NCI-H446 treated with DMSO at 0.1 percent for 48 hours (cell line): ENCODE measurements around the gene LENG9.
"Not testable (repeated sequence)": the region's sequence is repeated elsewhere in the genome, so short reads cannot be mapped to it uniquely, and the experiment has no call there.

ENCODE experiments used
- DNase-seq: peaks from one replicate; lab custom pipeline; 2025; lab: John Stamatoyannopoulos, UW

Gene LENG9

GRCh38 chr19:54459282-54460229 is 4.0 kb downstream of the LENG9 start:
- DNase-seq = no peak

- DNase-seq = no peak
These were observed 4.8 kb downstream of the LENG9 start for GRCh38 chr19:54458648-54459281.

DNA sequence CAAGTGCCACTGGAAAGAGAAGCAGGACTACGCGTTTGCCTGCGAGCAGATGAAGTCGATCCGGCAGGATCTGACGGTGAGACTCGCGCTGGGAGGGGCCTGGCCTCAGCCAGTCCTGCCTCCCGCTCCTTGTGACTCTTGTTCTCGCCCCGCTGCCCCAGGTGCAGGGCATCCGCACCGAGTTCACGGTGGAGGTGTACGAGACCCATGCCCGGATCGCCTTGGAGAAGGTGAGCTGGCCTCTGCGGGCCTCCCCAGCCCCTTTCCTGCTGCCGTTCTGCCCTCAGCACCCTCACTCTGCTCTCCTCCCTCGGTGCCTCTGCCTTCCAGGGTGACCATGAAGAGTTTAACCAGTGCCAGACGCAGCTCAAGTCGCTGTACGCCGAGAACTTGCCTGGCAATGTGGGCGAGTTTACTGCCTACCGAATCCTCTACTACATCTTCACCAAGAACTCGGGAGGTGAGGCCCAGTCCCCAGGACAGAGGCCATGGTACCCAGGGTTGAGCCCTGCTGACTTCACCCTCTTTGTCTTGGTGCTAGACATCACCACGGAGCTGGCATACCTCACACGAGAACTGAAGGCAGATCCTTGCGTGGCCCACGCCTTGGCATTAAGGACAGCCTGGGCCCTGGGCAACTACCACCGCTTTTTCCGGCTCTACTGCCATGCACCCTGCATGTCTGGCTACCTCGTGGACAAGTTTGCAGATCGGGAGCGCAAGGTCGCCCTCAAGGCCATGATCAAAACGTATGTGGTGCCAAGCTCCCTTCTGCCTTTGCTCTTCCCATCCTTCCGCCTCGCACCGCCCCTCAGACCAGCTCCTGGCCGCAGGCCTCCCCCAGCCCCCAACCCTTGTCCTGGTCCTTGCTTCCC is 5.6 kb downstream of the LENG9 start:
- no peak for DNase-seq

GRCh38 chr19:54456423-54457373 is 6.9 kb downstream of the LENG9 start:
- no peak for DNase-seq

DNA sequence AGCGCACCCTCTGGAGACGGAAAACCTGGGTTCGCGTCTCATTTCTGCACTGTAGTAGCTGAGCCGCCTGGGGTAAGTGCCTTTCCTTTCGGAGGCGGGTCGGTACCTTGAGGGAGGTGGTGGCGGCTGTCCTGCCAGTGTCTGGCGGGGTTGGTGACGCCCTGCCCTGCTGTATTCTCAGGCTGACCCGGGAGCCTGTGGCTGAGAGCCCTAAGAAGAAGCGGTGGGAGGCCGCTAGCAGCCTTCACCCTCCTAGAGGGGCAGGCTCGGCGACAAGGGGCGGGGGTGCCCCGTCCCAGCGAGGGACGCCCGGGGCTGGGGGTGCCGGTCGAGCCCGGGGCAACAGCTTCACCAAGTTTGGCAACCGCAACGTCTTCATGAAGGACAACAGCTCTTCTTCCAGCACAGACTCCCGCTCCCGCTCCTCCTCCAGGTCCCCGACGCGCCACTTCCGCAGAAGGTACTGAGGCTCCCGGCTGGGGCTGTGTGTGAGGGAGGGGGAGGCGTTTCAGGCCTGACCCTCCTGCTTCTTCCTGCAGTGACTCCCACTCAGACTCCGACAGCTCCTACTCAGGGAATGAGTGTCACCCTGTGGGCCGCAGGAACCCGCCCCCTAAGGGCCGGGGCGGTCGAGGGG is 7.7 kb downstream of the LENG9 start:
- DNase-seq = no peak

DNA sequence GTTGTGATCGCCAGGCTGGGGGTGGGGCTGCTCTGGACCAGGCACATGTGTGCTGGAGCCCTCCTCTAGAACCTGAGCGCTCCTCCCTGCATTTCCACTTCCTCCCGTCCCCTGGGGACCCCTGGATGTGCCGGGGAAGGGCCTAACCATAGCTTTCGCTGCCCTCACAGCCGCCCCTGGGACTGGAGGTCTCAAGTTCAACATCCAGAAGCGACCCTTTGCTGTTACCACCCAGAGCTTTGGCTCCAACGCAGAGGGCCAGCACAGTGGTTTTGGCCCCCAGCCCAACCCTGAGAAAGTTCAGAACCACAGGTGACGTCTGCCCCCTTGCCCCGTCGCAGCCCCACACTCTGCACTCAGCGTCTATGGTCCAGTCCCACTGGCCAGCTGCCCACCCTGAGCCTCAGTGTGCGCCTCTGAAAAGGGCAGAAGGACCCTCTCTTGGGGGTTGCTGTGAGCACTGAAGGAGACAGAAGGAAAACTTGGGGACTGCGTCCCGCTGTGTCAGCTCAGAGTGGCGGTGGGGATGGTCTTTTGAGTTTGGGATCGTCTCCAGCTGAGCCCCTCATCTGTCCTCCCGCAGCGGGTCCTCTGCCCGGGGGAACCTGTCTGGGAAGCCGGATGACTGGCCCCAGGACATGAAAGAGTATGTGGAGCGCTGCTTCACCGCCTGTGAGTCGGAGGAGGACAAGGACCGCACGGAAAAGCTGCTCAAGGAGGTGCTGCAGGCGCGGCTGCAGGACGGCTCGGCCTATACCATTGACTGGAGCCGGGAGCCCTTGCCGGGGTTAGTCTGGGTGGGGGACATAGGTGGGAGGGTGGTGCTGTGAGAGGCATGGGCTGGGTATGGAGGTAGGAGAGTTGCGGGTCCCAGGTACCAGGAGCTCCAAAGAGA is 8.6 kb downstream of the LENG9 start:
- no peak for DNase-seq

DNA sequence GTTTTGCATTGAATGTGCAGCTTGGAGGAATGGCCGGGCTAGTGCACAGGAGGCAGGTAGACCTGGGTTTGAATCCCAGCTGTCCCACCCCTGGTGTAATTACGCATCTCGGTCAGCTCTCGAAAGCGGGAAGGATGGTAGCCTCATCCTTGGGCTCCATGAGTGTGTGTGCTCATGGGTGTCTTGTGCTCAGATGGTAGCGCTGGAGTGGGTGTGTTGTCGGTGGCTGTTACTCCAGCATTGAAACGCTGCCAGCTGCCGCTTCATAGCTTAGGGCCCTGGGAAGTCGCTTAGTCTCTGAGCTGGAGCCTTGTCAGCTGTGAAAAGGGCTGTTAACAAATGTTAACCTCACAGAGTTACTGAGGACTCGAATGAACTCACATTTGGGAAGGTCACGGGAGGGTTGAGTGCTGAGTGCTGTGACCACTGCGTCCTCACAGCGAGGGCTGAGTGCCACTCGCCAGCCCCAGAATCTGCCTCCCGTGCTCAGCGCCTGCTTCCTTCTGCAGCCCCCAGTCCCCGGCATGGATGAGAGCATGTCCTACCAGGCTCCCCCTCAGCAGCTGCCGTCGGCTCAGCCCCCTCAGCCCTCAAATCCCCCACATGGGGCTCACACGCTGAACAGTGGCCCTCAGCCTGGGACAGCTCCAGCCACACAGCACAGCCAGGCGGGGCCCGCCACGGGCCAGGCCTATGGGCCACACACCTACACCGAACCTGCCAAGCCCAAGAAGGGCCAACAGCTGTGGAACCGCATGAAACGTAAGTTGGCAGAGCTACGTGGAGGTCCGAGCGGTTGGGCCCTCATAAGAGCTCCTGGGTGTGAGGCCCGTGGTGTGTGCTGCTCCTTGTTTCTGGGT is 9.4 kb downstream of the LENG9 start:
- no peak for DNase-seq

DNA sequence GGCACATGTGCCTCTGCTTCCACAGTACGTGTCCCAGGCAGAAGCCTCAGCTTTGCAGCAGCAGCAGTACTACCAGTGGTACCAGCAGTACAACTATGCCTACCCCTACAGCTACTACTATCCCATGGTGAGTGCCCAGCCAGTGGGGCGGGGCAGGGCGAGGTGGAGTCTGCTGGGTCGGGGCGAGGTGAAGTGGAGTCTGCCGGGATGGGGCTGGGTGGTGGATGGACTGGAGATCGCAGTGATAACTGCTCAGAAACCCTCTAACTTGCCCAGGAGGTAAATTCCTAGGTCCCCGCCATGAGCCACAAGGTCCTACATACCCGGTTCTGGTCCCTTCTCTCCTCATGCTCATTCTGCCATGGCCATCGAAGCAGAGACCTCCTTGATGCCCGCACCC is 11.0 kb downstream of the LENG9 start:
- no peak for DNase-seq

GRCh38 chr19:54451997-54452396 is 11.6 kb downstream of the LENG9 start:
- no peak for DNase-seq

- DNase-seq = no peak
These were observed 12.2 kb downstream of the LENG9 start for GRCh38 chr19:54451331-54451871.

- DNase-seq = no peak
These were observed 13.9 kb downstream of the LENG9 start for GRCh38 chr19:54449701-54450069.

- peak; percentile 92 for DNase-seq
These were observed 14.5 kb downstream of the LENG9 start, which contains the start of gene LENG8 for GRCh38 chr19:54448774-54449700. Gene LENG8, plus strand, starts transcription at chr19:54449199. Its CDS starts 2,146 bp downstream, at chr19:54451345.

DNA sequence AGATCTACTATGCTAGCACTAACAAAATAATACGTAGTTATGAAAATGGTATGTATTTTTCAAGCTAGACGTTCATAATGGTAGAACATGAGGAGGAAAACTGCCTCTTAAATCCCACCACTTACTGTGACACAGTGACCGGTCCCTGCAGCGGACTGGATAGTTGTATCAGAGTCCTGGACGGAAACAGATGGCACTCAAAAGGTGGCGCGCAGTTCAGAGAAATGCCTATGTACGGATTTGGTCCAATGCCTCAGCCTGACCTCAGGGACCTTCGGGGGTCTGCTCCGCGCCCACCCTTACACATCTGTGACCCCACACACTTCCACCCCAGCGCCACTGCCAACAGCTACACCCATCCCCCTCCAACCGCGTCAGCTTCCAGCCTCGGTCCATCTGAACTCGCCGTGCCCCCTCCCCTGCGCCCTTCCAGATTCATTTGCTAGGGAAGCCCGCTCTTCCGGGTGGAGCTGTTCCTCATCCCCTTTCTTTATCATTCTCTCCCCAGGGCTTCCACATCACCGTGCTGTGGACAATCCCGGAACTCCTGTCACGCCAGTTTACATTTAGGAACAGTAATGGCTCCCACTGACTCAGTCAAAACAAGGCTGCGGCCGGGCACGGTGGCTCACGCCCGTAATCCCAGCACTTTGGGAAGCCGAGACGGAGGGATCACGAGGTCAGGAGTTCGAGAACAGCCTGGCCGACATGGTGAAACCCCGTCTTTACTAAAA is 15.4 kb downstream of the LENG9 start:
- no peak for DNase-seq

- DNase-seq = not testable (repeated sequence)
These were observed 17.2 kb downstream of the LENG9 start for GRCh38 chr19:54446349-54446748.

DNA sequence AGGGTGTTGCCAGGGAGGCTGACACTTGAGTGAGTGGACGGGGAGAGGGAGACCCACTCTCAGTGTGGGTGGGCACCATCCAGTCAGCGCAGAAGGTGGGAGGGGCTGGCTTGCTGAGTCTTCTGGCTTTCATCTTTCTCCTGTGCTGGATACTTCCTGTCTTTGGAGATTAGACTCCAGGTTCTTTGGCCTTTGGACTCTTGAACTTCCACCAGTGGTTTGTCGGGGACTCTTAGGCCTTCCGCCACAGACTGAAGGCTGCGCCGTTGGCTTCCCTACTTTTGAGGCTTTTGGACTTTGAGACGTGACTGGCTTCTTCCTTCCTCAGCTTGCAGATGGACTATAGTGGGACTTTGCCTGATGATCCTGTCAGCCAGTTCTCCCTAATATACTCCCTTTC is 18.8 kb downstream of the LENG9 start:
- no peak for DNase-seq

DNA sequence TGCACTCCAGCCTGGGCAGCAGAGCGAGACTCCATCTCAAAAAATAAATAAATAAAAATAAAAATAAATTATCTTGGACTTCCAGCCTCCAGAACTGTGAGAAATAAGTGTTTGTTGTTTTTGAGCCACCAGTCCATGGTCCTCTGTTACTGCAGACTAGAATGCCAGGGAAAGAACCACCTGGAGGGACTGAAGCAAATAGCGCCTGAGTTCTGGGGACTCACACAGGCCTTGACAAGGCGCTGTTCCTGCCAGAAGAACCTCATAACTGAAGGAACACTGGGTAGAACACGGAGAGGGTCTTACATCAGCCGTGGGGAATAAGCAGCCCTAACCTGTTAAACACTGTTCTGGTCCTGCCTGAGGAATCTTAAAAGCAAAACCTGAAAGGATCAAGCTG is 22.9 kb downstream of the LENG9 start:
- DNase-seq = no peak
